D341Med (cell line): ENCODE data around the gene SORCS2.
"Not testable (repeated sequence)": the region's sequence is repeated elsewhere in the genome, so short reads cannot be mapped to it uniquely, and the experiment has no call there.

Experiments used
- DNase-seq: peaks from one replicate; pipeline ENCODE4 v3.0.0; 2012; ENCODE audit warnings: low spot score

The SORCS2 gene

GRCh38 chr4:7450775-7451433, 258.6 kb downstream of the SORCS2 start:
- no peak for DNase-seq

- DNase-seq, result no peak
Measured at GRCh38 chr4:7451434-7451789, 259.1 kb downstream of the SORCS2 start.

GRCh38 chr4:7451800-7452199, 259.5 kb downstream of the SORCS2 start:
- no peak for DNase-seq

GRCh38 chr4:7452802-7453201, 260.5 kb downstream of the SORCS2 start:
- not testable (repeated sequence) for DNase-seq

- DNase-seq, result no peak
Measured at GRCh38 chr4:7457201-7458065, 265.1 kb downstream of the SORCS2 start.

GRCh38 chr4:7458066-7458425, 265.7 kb downstream of the SORCS2 start:
- DNase-seq, result no peak

DNA sequence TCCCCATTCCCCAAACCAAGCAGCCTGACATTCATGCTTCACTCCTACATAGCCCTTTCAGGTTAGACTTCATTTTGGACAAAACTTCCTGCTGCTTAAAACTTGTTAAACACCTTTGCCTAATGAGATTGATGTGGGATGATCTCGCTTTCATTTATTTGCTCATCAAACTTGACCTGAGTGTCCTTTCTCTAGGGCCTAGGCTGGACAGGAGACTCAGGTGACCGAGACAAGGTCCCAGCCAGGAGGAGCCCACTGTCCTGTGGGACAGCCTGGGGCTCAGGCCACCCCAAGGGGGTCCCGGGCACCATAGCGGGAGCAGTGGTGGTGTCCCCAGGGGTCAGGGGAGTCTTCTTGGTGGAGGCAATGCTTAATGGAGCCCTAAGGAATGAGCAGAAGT, 266.1 kb downstream of the SORCS2 start:
- DNase-seq, result no peak

DNA sequence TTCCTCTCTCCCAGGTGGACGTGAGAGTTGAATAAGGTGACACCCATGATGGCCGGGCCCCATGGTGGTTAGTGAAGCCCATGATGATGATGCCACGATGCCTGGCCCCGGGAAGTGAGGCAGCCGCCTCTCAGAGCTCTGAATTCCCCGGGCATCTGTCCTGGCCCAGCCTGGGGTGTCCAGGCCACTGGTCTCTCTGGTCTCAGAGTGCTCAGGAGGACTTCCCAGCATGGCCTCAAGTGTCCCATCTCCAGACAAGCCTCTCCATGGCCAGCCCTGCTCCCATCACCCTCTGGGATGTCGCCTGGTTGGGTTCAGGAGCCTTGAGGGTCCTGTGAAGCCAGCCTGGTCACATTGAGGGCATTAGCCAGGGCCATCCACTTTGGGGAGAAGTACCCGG, 267.1 kb downstream of the SORCS2 start:
- DNase-seq, result no peak

GRCh38 chr4:7460566-7460965, 268.2 kb downstream of the SORCS2 start:
- no peak for DNase-seq

- DNase-seq, result no peak
Measured at GRCh38 chr4:7461230-7461629, 268.9 kb downstream of the SORCS2 start.

- no peak for DNase-seq
Measured at GRCh38 chr4:7462509-7462971, 270.2 kb downstream of the SORCS2 start.

GRCh38 chr4:7463566-7464258, 271.4 kb downstream of the SORCS2 start:
- no peak for DNase-seq

- DNase-seq, result no peak
Measured at GRCh38 chr4:7464259-7464655, 271.9 kb downstream of the SORCS2 start.

- DNase-seq, result no peak
Measured at GRCh38 chr4:7465017-7465416, 272.7 kb downstream of the SORCS2 start.

GRCh38 chr4:7466215-7466614, 273.9 kb downstream of the SORCS2 start:
- DNase-seq, result no peak

DNA sequence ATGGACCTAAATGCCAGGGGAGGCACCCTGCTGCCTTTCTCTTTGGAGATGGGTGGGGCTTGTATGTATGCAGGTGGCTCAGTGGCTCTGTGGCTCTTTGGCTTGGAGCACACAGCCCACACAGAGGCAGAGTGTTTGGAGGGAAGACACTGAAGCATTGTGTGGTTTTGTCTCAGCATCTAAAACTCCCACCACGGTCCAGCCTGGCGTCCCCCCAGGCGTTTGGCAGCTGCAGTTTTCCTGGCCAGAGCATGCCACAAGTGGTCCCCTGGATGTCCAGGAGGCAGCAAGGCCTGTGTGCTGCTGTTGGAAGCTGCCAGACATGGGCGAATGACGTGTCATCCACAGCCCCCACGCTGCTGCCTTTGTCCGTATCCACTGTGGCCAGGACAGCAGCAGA, 274.6 kb downstream of the SORCS2 start:
- DNase-seq, result no peak

DNA sequence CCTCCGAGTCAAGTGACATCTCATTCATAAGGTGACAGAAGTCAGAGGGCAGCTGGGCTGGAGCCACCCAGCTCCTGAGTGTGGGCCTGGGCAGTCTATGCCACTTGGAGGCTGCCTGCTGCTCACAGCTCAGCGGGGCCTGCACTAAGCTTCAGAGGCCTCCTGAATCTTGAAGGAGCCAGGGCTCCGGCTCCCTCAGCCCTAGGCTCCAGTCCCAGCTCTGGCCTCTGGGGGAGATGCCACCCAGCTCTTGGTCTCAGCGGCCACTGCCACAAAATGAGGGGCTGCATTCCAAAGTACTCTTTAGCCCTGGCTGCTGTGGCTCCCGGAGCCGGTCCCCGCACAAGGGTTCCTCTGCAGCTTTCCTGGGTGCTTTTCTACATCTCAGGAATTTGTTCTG, 275.1 kb downstream of the SORCS2 start:
- DNase-seq, result no peak

DNA sequence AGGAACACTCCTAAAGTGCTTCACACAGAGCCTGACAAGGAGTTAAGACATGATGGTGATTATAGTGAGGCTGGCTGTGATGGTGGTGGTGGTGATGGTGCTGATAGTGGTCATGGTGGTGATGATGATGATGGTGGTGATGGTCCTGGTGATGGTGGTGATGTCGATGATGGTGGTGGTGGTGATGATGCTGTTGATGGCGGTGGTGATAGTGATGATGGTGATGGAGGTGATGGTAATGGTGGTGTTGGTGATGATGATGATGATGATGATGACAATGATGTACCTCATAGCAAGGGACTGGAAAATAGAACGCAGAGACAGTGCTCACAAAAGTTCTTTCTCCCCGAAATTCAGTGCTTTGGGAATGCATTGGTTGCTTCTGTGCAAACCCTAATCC, 276.7 kb downstream of the SORCS2 start:
- DNase-seq, result no peak

DNA sequence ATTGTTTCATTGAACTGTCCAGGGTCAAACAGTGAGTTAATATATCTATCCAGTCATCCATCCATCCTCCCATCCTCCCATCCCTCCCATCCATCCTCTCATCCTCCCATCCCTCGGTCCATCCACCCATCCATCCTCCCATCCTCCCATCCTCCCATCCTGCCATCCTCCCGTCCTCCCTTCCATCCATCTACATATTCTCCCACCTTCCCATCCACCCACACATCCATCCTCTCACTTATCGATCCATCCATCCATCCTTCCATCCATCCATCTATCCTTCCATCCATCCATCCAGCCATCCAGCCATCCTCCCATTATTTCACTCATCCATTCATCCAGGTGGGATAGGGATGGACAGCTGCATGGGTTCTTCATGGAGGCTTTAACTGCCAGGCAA, 277.8 kb downstream of the SORCS2 start:
- no peak for DNase-seq

DNA sequence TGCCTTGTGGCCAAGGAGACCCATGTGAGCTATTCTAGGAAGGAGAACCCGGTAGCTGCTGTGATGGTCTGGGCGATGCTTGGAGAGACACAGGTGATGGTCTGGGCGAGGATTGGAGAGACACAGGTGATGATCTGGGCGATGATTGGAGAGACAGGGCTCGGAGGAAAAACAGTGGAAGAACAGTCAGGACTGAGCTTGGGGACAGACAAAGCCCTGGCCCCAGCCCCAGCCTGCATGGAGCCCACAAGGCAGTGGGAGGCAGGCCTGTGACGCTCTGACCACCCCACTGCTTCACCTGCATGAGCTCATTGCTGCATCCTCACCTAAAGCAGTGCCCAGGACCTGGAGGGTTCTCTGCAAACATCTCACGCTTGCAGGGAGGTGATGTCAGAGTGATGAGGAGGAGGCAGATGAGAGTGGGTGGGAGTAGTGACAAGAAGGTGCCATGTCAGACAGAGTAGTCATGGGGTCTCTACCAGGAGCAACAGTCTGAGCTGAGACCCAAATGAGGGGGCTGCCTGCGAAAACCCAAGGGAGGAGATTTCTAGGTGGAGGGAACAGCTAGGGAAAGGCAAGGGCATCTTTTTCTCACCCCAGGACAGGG, 278.3 kb downstream of the SORCS2 start:
- no peak for DNase-seq

DNA sequence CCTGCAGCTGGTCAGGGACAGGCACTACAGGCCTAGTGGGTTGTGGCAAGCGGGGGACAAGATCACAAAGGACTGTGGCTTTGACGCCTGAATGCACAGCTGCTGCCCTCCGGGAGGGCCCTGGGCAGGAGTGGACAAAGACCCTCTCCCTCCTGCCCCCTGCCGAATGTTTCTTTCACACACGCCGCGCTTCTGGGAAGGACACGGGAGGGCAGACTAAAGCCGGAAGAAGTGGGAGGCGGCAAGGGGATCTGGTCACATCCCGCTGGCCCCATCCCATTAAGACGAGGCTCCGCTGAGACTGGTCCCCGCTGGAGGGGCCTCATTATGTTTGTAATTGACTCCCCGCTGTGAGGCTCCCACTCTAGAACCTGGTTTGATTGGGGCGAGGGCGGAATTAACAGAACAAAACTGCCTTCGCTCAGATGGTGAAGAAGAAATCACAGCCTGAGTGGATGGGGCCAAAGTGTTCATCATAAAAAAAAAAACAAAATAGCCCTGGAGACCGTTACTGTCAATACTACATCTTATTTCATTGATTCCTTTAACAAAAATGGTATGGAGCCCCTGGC, 280.2 kb downstream of the SORCS2 start:
- DNase-seq, result no peak

GRCh38 chr4:7473081-7473480, 280.7 kb downstream of the SORCS2 start:
- DNase-seq, result no peak
